GM23338 (cell line): ENCODE measurements around the gene OBSCN. TPM values are rescaled to one million over a fixed set of nuclear protein-coding genes. Genes with fewer than 3 reads are reported as not detected.

Source experiments
- ATAC-seq: fragments of 200-7000 bp; cut with Tn5 transposase; 3 replicates; pipeline ENCODE4 v1.9.1; 2020
- DNase-seq: peaks from one replicate; pipeline ENCODE4 v3.0.0-alpha.2; 2015; ENCODE audit warnings: low spot score
- H2AFZ ChIP-seq: fragments of 200-600 bp; sonication (generic); 2 replicates; pipeline ENCODE4 v1.8.0; 2016; ENCODE audit warnings: antibody characterized with exemption, mild to moderate bottlenecking, moderate library complexity
- H3F3A ChIP-seq: fragments of 200-600 bp; sonication (generic); replicated peaks from 2 replicates; pipeline ENCODE4 v1.8.0; 2017; ENCODE audit warnings: antibody characterized with exemption, mixed run types, low read depth
- H3K27ac ChIP-seq: fragments of 200-600 bp; sonication (generic); 2 replicates; pipeline ENCODE4 v1.6.1; 2016; ENCODE audit warnings: low read depth
- H3K27me3 ChIP-seq: fragments of 200-600 bp; sonication (generic); 2 replicates; pipeline ENCODE4 v1.8.0; 2016; ENCODE audit warnings: mild to moderate bottlenecking, mixed run types, moderate library complexity; ENCODE audit not compliant: insufficient read depth
- H3K36me3 ChIP-seq: fragments of 200-600 bp; sonication (generic); 2 replicates; pipeline ENCODE4 v1.8.0; 2016; ENCODE audit warnings: mild to moderate bottlenecking; ENCODE audit not compliant: insufficient read depth
- H3K4me1 ChIP-seq: fragments of 200-600 bp; sonication (generic); 2 replicates; pipeline ENCODE4 v1.8.0; 2016; ENCODE audit warnings: mild to moderate bottlenecking, moderate library complexity; ENCODE audit not compliant: insufficient read depth
- H3K4me2 ChIP-seq: fragments of 200-600 bp; sonication (generic); 2 replicates; pipeline ENCODE4 v1.7.1; 2017; ENCODE audit warnings: mixed run types
- H3K4me3 ChIP-seq: fragments of 200-600 bp; sonication (generic); 2 replicates; pipeline ENCODE4 v1.6.1; 2016; ENCODE audit warnings: mixed run types
- H3K79me2 ChIP-seq: fragments of 200-600 bp; sonication (generic); replicated peaks from 2 replicates; pipeline ENCODE4 v1.8.0; 2017; ENCODE audit warnings: mild to moderate bottlenecking; ENCODE audit not compliant: insufficient read depth
- H3K9me2 ChIP-seq: fragments of 200-600 bp; sonication (generic); 2 replicates; pipeline ENCODE4 v1.8.0; 2017; ENCODE audit not compliant: insufficient read depth
- H4K20me1 ChIP-seq: fragments of 200-600 bp; sonication (generic); replicated peaks from 2 replicates; pipeline ENCODE4 v1.8.0; 2017; ENCODE audit warnings: mild to moderate bottlenecking; ENCODE audit not compliant: insufficient read depth
- H3K27ac Mint-ChIP-seq: 2 replicates; pipeline ENCODE4 v1.8.0; 2020; ENCODE audit warnings: inconsistent platforms, mild to moderate bottlenecking, moderate library complexity, mixed read lengths
- H3K27me3 Mint-ChIP-seq: 3 replicates; pipeline ENCODE4 v1.8.0; 2022; ENCODE audit warnings: low read depth, mild to moderate bottlenecking, moderate library complexity, mixed read lengths, inconsistent platforms; ENCODE audit not compliant: insufficient read depth, poor library complexity
- H3K36me3 Mint-ChIP-seq: 3 replicates; pipeline ENCODE4 v1.8.0; 2021; ENCODE audit warnings: low read depth, mild to moderate bottlenecking, inconsistent platforms, moderate library complexity, mixed read lengths
- H3K4me1 Mint-ChIP-seq: 3 replicates; pipeline ENCODE4 v1.8.0; 2020; ENCODE audit warnings: mild to moderate bottlenecking, inconsistent platforms, mixed read lengths
- H3K4me3 Mint-ChIP-seq: 3 replicates; pipeline ENCODE4 v1.8.0; 2021; ENCODE audit warnings: moderate library complexity, mild to moderate bottlenecking, inconsistent platforms, mixed read lengths
- H3K9me3 Mint-ChIP-seq: 3 replicates; pipeline ENCODE4 v1.8.0; 2020; ENCODE audit warnings: moderate library complexity, mild to moderate bottlenecking, inconsistent platforms, mixed read lengths
- CREB1 ChIP-seq: fragments of 250-450 bp; sonication (Bioruptor Pico); IDR thresholded peaks from 2 replicates; pipeline ENCODE4 v1.5.0; 2020; ENCODE audit warnings: low read depth, mild to moderate bottlenecking, moderate library complexity
- CTCF ChIP-seq, 2 experiments: fragments of 200-600 bp in 1 of 2; sonication (generic) in 1 of 2; conservative IDR thresholded peaks; 2 replicates each; pipeline versions ENCODE4 v1.5.1 to v1.6.1; 2016 to 2017; ENCODE audit warnings: antibody characterized with exemption in 2 of 2, low read depth in 2 of 2, mild to moderate bottlenecking in 2 of 2, moderate library complexity in 1 of 2
- ETS1 ChIP-seq: IDR thresholded peaks from 2 replicates; pipeline ENCODE4 v1.6.1; 2016; ENCODE audit warnings: antibody characterized with exemption
- EZH2 ChIP-seq: fragments of 200-600 bp; sonication (generic); IDR thresholded peaks from one replicate; pipeline ENCODE4 v1.8.0; 2017; ENCODE audit warnings: antibody characterized with exemption, mild to moderate bottlenecking, low read depth; ENCODE audit not compliant: unreplicated experiment
- NANOG ChIP-seq: IDR thresholded peaks from 2 replicates; pipeline ENCODE4 v1.6.1; 2016; ENCODE audit warnings: antibody characterized with exemption, borderline replicate concordance
- POLR2AphosphoS5 ChIP-seq: IDR thresholded peaks from 2 replicates; pipeline ENCODE4 v1.6.1; 2016; ENCODE audit warnings: antibody characterized with exemption, low read depth
- ZNF114 ChIP-seq: fragments of 250-450 bp; sonication (Bioruptor Pico); IDR thresholded peaks from 2 replicates; pipeline ENCODE4 v1.5.0; 2020; ENCODE audit warnings: mild to moderate bottlenecking, moderate library complexity
- ZNF331 ChIP-seq: fragments of 250-450 bp; sonication (Bioruptor Pico); IDR thresholded peaks from 2 replicates; pipeline ENCODE4 v1.5.0; 2020; ENCODE audit warnings: low read depth, mild to moderate bottlenecking, moderate library complexity
- ZNF462 ChIP-seq: fragments of 250-450 bp; sonication (Bioruptor Pico); IDR thresholded peaks from 2 replicates; pipeline ENCODE4 v1.5.0; 2020; ENCODE audit warnings: mild to moderate bottlenecking, moderate library complexity
- long read RNA-seq: library from polyadenylated mRNA; unstranded; transcript quantifications from one replicate; pipeline ENCODE4 v2.0.0, GENCODE V29; 2020; ENCODE audit not compliant: unreplicated experiment
- polyA plus RNA-seq: library from polyadenylated mRNA; unstranded; fragments of >200 nt; fragmentation: Nextera tagmentation; extraction: Ambion mirVana; gene quantifications from 2 replicates; pipeline ENCODE4 v1.2.1, GENCODE V29; 2016
- total RNA-seq: library from RNA; depleted of rRNA; stranded (reverse); fragments of >200 nt; shearing (Covaris generic); gene quantifications from 2 replicates; pipeline ENCODE4 v1.2.3, GENCODE V29; 2014; rRNA removed

Gene OBSCN
- total RNA-seq (21.5 and 38.5 TPM in 2 replicates), polyA plus RNA-seq (8.4 and 9.6 TPM in 2 replicates)
- long read RNA-seq, partial matches to known transcripts: 1 of 2 reads
- long read RNA-seq, other reads (novel, unspliced or antisense): 1 of 2 reads

GRCh38 chr1:228207851-228208821 lies at the start of gene OBSCN:
Gene OBSCN, plus strand, starts transcription at chr1:228208044. Its CDS starts 3,740 bp downstream, at chr1:228211784.
- H3K36me3 Mint-ChIP-seq: no peaks in the 10 kb centered on the region
- Histone ChIP-seq H3K36me3 (no peaks in the 10 kb centered on the region), H3K4me1 (no peaks in the 10 kb centered on the region), H3K4me3 (no peak within 1 kb of the TSS), H3K9me2 (no peaks in the 10 kb centered on the region), H2AFZ (no peak within 1 kb of the TSS), H4K20me1 (no peaks in the 10 kb centered on the region), H3K27me3 (peaks cover 44% of the 10 kb centered on the region), H3K27ac (no peak within 1 kb of the TSS), H3F3A (no peaks in the 10 kb centered on the region), H3K4me2 (no peak within 1 kb of the TSS), H3K79me2 (no peaks in the 10 kb centered on the region)
- no peak for TF ChIP-seq POLR2AphosphoS5
- TF ChIP-seq CTCF (conservative IDR thresholded peaks at IDR 0.05; ENCODE audit: low read depth in 2 of 2): no peak
- TF ChIP-seq ZNF331: no peak
- TF ChIP-seq ZNF114 (CRISPR knock-in tag): no peak
- TF ChIP-seq ETS1: no peak
- TF ChIP-seq EZH2: no peak
- no peak for TF ChIP-seq ZNF462 (CRISPR knock-in tag)
- no peak for TF ChIP-seq CREB1 (CRISPR knock-in tag)
- no peak for TF ChIP-seq NANOG
- H3K9me3 Mint-ChIP-seq: no peaks in the 10 kb centered on the region
- peak; percentile 35 for DNase-seq
- no peak within 1 kb of the TSS for H3K4me3 Mint-ChIP-seq
- H3K4me1 Mint-ChIP-seq: peaks cover 3% of the 10 kb centered on the region; the same call in 2 of the 3 replicates
- peaks cover 16% of the 10 kb centered on the region for H3K27me3 Mint-ChIP-seq
- no peak within 1 kb of the TSS for H3K27ac Mint-ChIP-seq
- ATAC-seq: peak; percentile 2; the same call in 1 of the 3 replicates
